Fibroblast of villous mesenchyme (primary cell): ENCODE data around the gene POLR2H. TPM values are rescaled to one million over a fixed set of nuclear protein-coding genes. Genes with fewer than 3 reads are reported as not detected.

Experiments used
- DNase-seq: peaks from one replicate; pipeline ENCODE4 v3.0.0-alpha.2; 2010; ENCODE audit warnings: low read depth
- H3K4me3 ChIP-seq: 2 replicates; pipeline ENCODE4 v1.5.1; 2011; ENCODE audit warnings: low read depth, mild to moderate bottlenecking, low read length
- CTCF ChIP-seq: IDR thresholded peaks from 2 replicates; pipeline ENCODE4 v1.5.1; 2012; ENCODE audit warnings: low read depth, mild to moderate bottlenecking, low read length; ENCODE audit not compliant: insufficient read depth
- total RNA-seq: library from RNA; depleted of rRNA; stranded (reverse); fragments of >200 nt; gene quantifications from 2 replicates; pipeline ENCODE4 v1.2.3, GENCODE V29; 2012

Gene POLR2H
- total RNA-seq, 1 donor, result 61.3 TPM

- TF ChIP-seq CTCF, result no peak
- DNase-seq, result no peak
- peak overlapping the region; percentile 84 for H3K4me3 ChIP-seq
Observed at GRCh38 chr3:184360929-184361531, 480 bp upstream of the POLR2H start.

- peak overlapping the region; percentile 84 for H3K4me3 ChIP-seq
- DNase-seq, result peak; percentile 74
- no peak for TF ChIP-seq CTCF
Observed at GRCh38 chr3:184361932-184362667, 590 bp downstream of the POLR2H start.

GRCh38 chr3:184362668-184363546, 1.4 kb downstream of the POLR2H start:
- H3K4me3 ChIP-seq, result peak overlapping the region; percentile 84
- DNase-seq, result peak; percentile 98
- peak; percentile 54 for TF ChIP-seq CTCF

GRCh38 chr3:184366619-184367289, 5.2 kb downstream of the POLR2H start:
- peak; percentile 26 for DNase-seq

GRCh38 chr3:184368116-184368515, 6.6 kb downstream of the POLR2H start:
- H3K4me3 ChIP-seq, result no peak overlapping the region
- DNase-seq, result no peak
- no peak for TF ChIP-seq CTCF

More at GRCh38 chr3:184366619-184367289, 5.2 kb downstream of the POLR2H start:
- H3K4me3 ChIP-seq, result no peak overlapping the region
- no peak for TF ChIP-seq CTCF

- no peak overlapping the region for H3K4me3 ChIP-seq
- TF ChIP-seq CTCF, result no peak
- no peak for DNase-seq
Observed at GRCh38 chr3:184368586-184369183, 7.2 kb downstream of the POLR2H start.
